SK-N-SH (cell line): ENCODE measurements around the gene WDR3. TPM values are rescaled to one million over a fixed set of nuclear protein-coding genes. Genes with fewer than 3 reads are reported as not detected.

Experiments
- CTCF ChIA-PET: fragments of 300-600, 350-600 bp; formaldehyde crosslinking; extraction: SDS; loops from one replicate; lab custom pipeline; 2021; lab: Yijun Ruan, JAX
- POLR2A ChIA-PET: fragments of 350-600 bp; sonication (Branson Sonifier 250); formaldehyde crosslinking; extraction: SDS; loops from one replicate; lab custom pipeline; 2020; ENCODE audit warnings: antibody characterized with exemption, inconsistent platforms; lab: Yijun Ruan, JAX
- DNase-seq: peaks from one replicate; pipeline ENCODE4 v3.0.0; 2012
- H2AFZ ChIP-seq: fragments of 200-600 bp; sonication (generic); 2 replicates; pipeline ENCODE4 v1.8.1; 2016; ENCODE audit warnings: antibody characterized with exemption, mild to moderate bottlenecking, low read depth
- H3F3A ChIP-seq: fragments of 200-600 bp; sonication (generic); replicated peaks from 2 replicates; pipeline ENCODE3; 2016; ENCODE audit warnings: antibody characterized with exemption, mild to moderate bottlenecking; ENCODE audit not compliant: insufficient read depth
- H3K27ac ChIP-seq, 2 experiments: fragments of 200-500 bp in 1 of 2; fragments of 200-600 bp in 1 of 2; sonication (Bioruptor generic) in 1 of 2; sonication (generic), shearing (Covaris generic) in 1 of 2; 2 replicates each; pipeline versions ENCODE4 v1.5.1 to v1.6.1; 2014 to 2016; ENCODE audit warnings: low read depth in 2 of 2, inconsistent platforms in 1 of 2, low read length in 1 of 2, mild to moderate bottlenecking in 1 of 2, mixed read lengths in 1 of 2
- H3K27me3 ChIP-seq: fragments of 200-600 bp; sonication (generic), shearing (Covaris generic); 2 replicates; pipeline ENCODE4 v1.6.1; 2016; ENCODE audit warnings: mixed run types; ENCODE audit not compliant: insufficient read depth
- H3K36me3 ChIP-seq, 2 experiments: fragments of 200-500 bp in 1 of 2; fragments of 200-600 bp in 1 of 2; sonication (Bioruptor generic) in 1 of 2; sonication (generic) in 1 of 2; replicated peaks in 1 of 2; 2 replicates each; pipeline versions ENCODE3 to v1.5.1; 2014 to 2016; ENCODE audit warnings: low read length in 1 of 2, mild to moderate bottlenecking in 1 of 2; ENCODE audit not compliant: insufficient read depth in 2 of 2, control insufficient read depth in 1 of 2
- H3K4me1 ChIP-seq, 2 experiments: fragments of 200-500 bp in 1 of 2; fragments of 200-600 bp in 1 of 2; sonication (Bioruptor generic) in 1 of 2; sonication (generic), shearing (Covaris generic) in 1 of 2; 2 replicates each; pipeline versions ENCODE4 v1.5.1 to v1.6.1; 2014 to 2016; ENCODE audit warnings: low read depth in 1 of 2, low read length in 1 of 2, mixed run types in 1 of 2; ENCODE audit not compliant: insufficient read depth in 2 of 2, control insufficient read depth in 1 of 2
- H3K4me2 ChIP-seq: fragments of 200-600 bp; sonication (generic), shearing (Covaris generic); 2 replicates; pipeline ENCODE4 v1.6.1; 2017; ENCODE audit warnings: mixed run types
- H3K4me3 ChIP-seq, 2 experiments: fragments of 200-500 bp in 1 of 2; fragments of 200-600 bp in 1 of 2; sonication (Bioruptor generic) in 1 of 2; sonication (generic), shearing (Covaris generic) in 1 of 2; 2 replicates each; pipeline versions ENCODE4 v1.5.1 to v1.8.1; 2014 to 2016; ENCODE audit warnings: low read depth in 2 of 2, inconsistent platforms in 1 of 2, low read length in 1 of 2, mild to moderate bottlenecking in 1 of 2, mixed read lengths in 1 of 2, moderate library complexity in 1 of 2
- H3K79me2 ChIP-seq: fragments of 200-600 bp; sonication (generic); 2 replicates; pipeline ENCODE4 v1.8.1; 2017; ENCODE audit warnings: mild to moderate bottlenecking; ENCODE audit not compliant: insufficient read depth
- H3K9ac ChIP-seq: fragments of 200-600 bp; sonication (generic); 2 replicates; pipeline ENCODE4 v1.6.1; 2017; ENCODE audit warnings: mixed run types
- H3K9me2 ChIP-seq: fragments of 200-600 bp; sonication (generic); 2 replicates; pipeline ENCODE4 v1.6.1; 2017; ENCODE audit warnings: mixed run types
- H3K9me3 ChIP-seq: fragments of 200-600 bp; sonication (generic); 2 replicates; pipeline ENCODE4 v1.6.1; 2017; ENCODE audit warnings: mixed run types, mild to moderate bottlenecking, moderate library complexity
- H4K20me1 ChIP-seq: fragments of 200-600 bp; sonication (generic); 2 replicates; pipeline ENCODE4 v1.6.1; 2017; ENCODE audit warnings: mild to moderate bottlenecking, mixed run types; ENCODE audit not compliant: insufficient read depth
- CTCF ChIP-seq: fragments of 200-600 bp; sonication (generic); IDR thresholded peaks from 2 replicates; pipeline ENCODE4 v1.6.1; 2017; ENCODE audit warnings: antibody characterized with exemption, mild to moderate bottlenecking, moderate library complexity
- EP300 ChIP-seq, 2 experiments: IDR thresholded peaks; 2 replicates each; pipeline versions ENCODE4 v1.4.0 to v1.6.1; 2012; ENCODE audit warnings: borderline replicate concordance in 1 of 2, low read depth in 1 of 2, low read length in 1 of 2
- FOSL2 ChIP-seq: IDR thresholded peaks from 2 replicates; pipeline ENCODE4 v1.4.0; 2012; ENCODE audit warnings: low read depth, mild to moderate bottlenecking, moderate library complexity, borderline replicate concordance
- FOXM1 ChIP-seq: IDR thresholded peaks from 2 replicates; pipeline ENCODE4 v1.4.0; 2012; ENCODE audit warnings: low read depth, mild to moderate bottlenecking
- IRF3 ChIP-seq: fragments of 150-350 bp; IDR thresholded peaks from 2 replicates; pipeline ENCODE4 v1.6.1; 2016; ENCODE audit warnings: mild to moderate bottlenecking, low read depth, low read length
- MXI1 ChIP-seq: IDR thresholded peaks from 2 replicates; pipeline ENCODE4 v1.6.1; 2012; ENCODE audit warnings: mild to moderate bottlenecking, low read depth, low read length, improper control_type of control experiment
- NRF1 ChIP-seq: IDR thresholded peaks from 2 replicates; pipeline ENCODE4 v1.6.1; 2012; ENCODE audit warnings: low read depth, mild to moderate bottlenecking, low read length
- RXRA ChIP-seq: IDR thresholded peaks from 2 replicates; pipeline ENCODE4 v1.4.0; 2012; ENCODE audit warnings: low read depth, mild to moderate bottlenecking, borderline replicate concordance
- SMC3 ChIP-seq: IDR thresholded peaks from 2 replicates; pipeline ENCODE4 v1.6.1; 2012; ENCODE audit warnings: low read depth, low read length, improper control_type of control experiment
- USF1 ChIP-seq: IDR thresholded peaks from 2 replicates; pipeline ENCODE4 v1.4.0; 2012; ENCODE audit warnings: low read depth, borderline replicate concordance
- USF2 ChIP-seq: fragments of 150-350 bp; IDR thresholded peaks from 2 replicates; pipeline ENCODE4 v1.6.1; 2017; ENCODE audit warnings: antibody characterized with exemption, low read length, low read depth, borderline replicate concordance
- WGBS: methylation state at CpG from one replicate; pipeline ENCODE4 v1.1.6; 2017; ENCODE audit warnings: low lambda C conversion rate; 5-methylcytosine and 5-hydroxymethylcytosine counted together
- polyA plus RNA-seq, 3 experiments: library from polyadenylated mRNA; depleted of rRNA; stranded (reverse); fragments of >200 nt; gene quantifications; 2 replicates each; pipeline ENCODE4 v1.2.3, GENCODE V29; 2012

WDR3 gene
- polyA plus RNA-seq, 1 of the 3 experiments (the other 2 are of a cell fraction): 26.9 TPM

- no peaks in the 10 kb centered on the region for H3K4me1 ChIP-seq
- H3K27me3 ChIP-seq: no peaks in the 10 kb centered on the region
- no peaks in the 10 kb centered on the region for H3K79me2 ChIP-seq
- H3K36me3 ChIP-seq: peaks cover 69% of the 10 kb centered on the region in 2 experiments
- WGBS: 93% methylated on average over 2 of the region's 2 CpGs
- no peak overlapping the region for H3K27ac ChIP-seq
- no peak overlapping the region for H2AFZ ChIP-seq
- CTCF ChIA-PET: interaction anchor here (1.0 to 5.5 kb wide), 4 partner anchors 79 to 358 kb away, joined by 3 to 57 read pairs (median 28); no protein-coding TSS in a partner anchor
- no peak overlapping the region for H3K4me2 ChIP-seq
- H3K9me2 ChIP-seq: no peaks in the 10 kb centered on the region
- no peak for DNase-seq
- TF ChIP-seq FOXM1 (no peak), USF1 (no peak), MXI1 (no peak), NRF1 (no peak)
- H3K9me3 ChIP-seq: no peaks in the 10 kb centered on the region
- no peaks in the 10 kb centered on the region for H4K20me1 ChIP-seq
- peaks cover 7% of the 10 kb centered on the region for H3F3A ChIP-seq
- no peak overlapping the region for H3K4me3 ChIP-seq
- POLR2A ChIA-PET: interaction anchor here (0.6 kb wide), 1 partner anchor 828 kb away, joined by 3 read pairs; no protein-coding TSS in a partner anchor
- no peak overlapping the region for H3K9ac ChIP-seq
Measured at GRCh38 chr1:117892512-117892911, 37.0 kb upstream of the WDR3 start.

GRCh38 chr1:117894078-117894477, 35.5 kb upstream of the WDR3 start:
- H3F3A ChIP-seq: peaks cover 14% of the 10 kb centered on the region
- no peaks in the 10 kb centered on the region for H3K27me3 ChIP-seq
- no peaks in the 10 kb centered on the region for H4K20me1 ChIP-seq
- ChIA-PET CTCF (interaction anchor here (0.8 to 5.5 kb wide), 15 partner anchors 12 to 381 kb away, joined by 3 to 57 read pairs (median 10); partner anchors contain the start of gene GDAP2), POLR2A (no interaction called here)
- 86% methylated on average over 1 of the region's 1 CpG for WGBS
- H3K36me3 ChIP-seq: peaks cover 61 to 75% of the 10 kb centered on the region in 2 experiments
- no peaks in the 10 kb centered on the region for H3K79me2 ChIP-seq
- H3K9ac ChIP-seq: no peak overlapping the region
- DNase-seq: no peak
- H3K27ac ChIP-seq: no peak overlapping the region
- H3K4me3 ChIP-seq: no peak overlapping the region
- H3K9me2 ChIP-seq: no peaks in the 10 kb centered on the region
- no peak overlapping the region for H2AFZ ChIP-seq
- H3K4me2 ChIP-seq: no peak overlapping the region
- H3K4me1 ChIP-seq: no peaks in the 10 kb centered on the region; a peak in 2 of 4 replicates
- no peaks in the 10 kb centered on the region for H3K9me3 ChIP-seq
- TF ChIP-seq MXI1 (no peak), SMC3 (no peak), CTCF (no peak), USF2 (no peak), FOSL2 (no peak), IRF3 (no peak), EP300 (IDR thresholded peaks at IDR 0.05; ENCODE audit: borderline replicate concordance in 1 of 2, low read depth in 1 of 2, low read length in 1 of 2) (no peak), RXRA (no peak)
